GM12892 (cell line): Measurements from ENCODE around the gene SEMA3C.

Source experiments
- DNase-seq: peaks from one replicate; pipeline ENCODE4 v3.0.0; 2011; ENCODE audit not compliant: insufficient read length
- FAIRE-seq: peaks from 2 replicates; lab custom pipeline; 2011; peaks lifted over from hg19 to GRCh38; lab: Jason Lieb, UNC
- POLR2A ChIP-seq: IDR thresholded peaks from 2 replicates; pipeline ENCODE4 v1.6.1; 2011; ENCODE audit warnings: low read depth, low read length, control low read depth
- POLR2AphosphoS5 ChIP-seq: IDR thresholded peaks from 2 replicates; pipeline ENCODE4 v1.6.1; 2011; ENCODE audit warnings: low read depth, low read length, control low read depth
- TAF1 ChIP-seq: IDR thresholded peaks from 2 replicates; pipeline ENCODE4 v1.6.1; 2011; ENCODE audit warnings: low read depth, mild to moderate bottlenecking, control low read depth, low read length, borderline replicate concordance

The SEMA3C gene

GRCh38 chr7:80881351-80881900 is 37.4 kb downstream of the SEMA3C start:
- no peak for DNase-seq
- TF ChIP-seq POLR2A (no peak), TAF1 (no peak), POLR2AphosphoS5 (no peak)
- no peak for FAIRE-seq

- FAIRE-seq (no peak), DNase-seq (no peak)
- no peak for TF ChIP-seq POLR2A
- TF ChIP-seq POLR2AphosphoS5, result no peak
- no peak for TF ChIP-seq TAF1
Measured at GRCh38 chr7:80879849-80880248, 39.0 kb downstream of the SEMA3C start.

DNA sequence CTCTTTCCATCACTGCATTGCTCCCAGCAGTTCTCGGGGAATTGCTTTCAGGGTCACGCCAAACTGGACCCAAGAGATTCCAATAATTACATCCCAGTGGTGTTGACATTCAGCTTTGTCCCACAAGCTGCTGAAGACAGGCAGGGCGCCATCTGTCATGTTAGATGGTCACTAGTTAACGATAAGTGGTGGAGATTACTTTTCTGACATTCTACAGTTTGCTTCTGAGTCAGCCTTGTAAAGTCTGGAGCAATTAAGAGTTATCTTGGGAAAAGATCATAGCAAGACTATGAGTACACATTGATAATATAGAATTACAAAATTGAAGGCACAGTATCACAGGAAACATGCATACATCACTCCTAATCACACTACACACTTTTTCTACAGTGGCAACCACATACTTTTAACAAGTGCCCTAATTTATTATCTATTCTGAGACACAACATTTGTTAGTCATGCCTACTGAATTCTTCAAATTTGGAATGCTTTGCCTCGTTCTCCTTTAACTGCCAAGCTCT is 41.9 kb downstream of the SEMA3C start:
- FAIRE-seq, result no peak
- TF ChIP-seq POLR2A (no peak), POLR2AphosphoS5 (no peak), TAF1 (no peak)
- no peak for DNase-seq

DNA sequence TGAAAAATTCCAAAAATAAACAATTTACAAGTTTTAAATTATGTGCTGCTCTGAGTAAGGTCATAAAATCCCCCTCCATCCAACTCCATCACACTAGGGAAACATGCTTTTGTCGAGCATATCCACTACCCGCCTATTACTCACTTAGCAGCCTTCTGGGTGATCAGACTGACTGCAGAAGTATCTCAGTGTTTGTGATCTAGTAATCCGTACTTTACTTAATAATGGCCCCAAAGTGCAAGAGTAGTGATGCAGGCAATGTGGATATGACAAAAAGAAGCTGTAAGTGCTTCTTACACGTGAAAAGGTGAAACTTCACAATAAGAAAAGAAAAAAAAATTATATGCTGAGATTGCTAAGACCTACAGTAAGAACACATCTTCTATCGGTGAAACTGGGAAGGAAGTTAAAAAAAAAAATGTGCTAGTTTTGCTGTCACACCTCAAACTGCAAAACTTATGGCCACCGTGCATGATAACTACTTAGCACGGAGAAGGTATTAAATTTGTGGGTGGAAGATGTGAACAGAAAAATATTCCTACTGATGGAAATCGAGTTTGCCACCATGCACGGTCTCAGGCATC is 43.2 kb downstream of the SEMA3C start:
- TF ChIP-seq TAF1 (no peak), POLR2AphosphoS5 (no peak), POLR2A (no peak)
- FAIRE-seq, result no peak
- no peak for DNase-seq

- TF ChIP-seq POLR2AphosphoS5 (no peak), POLR2A (no peak), TAF1 (no peak)
- FAIRE-seq (no peak), DNase-seq (no peak)
Measured at GRCh38 chr7:80873140-80873539, 45.7 kb downstream of the SEMA3C start.

DNA sequence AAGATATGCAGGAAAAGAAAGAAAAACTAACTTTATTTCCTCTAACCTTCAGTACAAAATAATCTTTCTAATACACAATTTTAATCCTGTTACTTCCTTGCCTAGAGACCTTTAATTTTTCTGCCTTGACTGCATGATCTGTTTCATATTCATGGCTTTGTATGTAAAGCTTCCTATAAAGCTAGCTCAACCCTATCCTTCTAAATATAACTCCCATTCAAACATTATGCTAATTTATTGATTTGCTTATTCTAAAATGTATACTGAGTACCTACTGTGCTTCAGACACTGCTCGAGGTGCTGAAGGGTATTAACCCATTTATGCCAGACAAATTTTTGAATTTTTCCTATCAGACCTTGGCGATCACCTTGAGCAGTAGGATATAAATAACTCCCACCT is 47.6 kb downstream of the SEMA3C start:
- TF ChIP-seq TAF1 (no peak), POLR2A (no peak), POLR2AphosphoS5 (no peak)
- no peak for FAIRE-seq
- no peak for DNase-seq

DNA sequence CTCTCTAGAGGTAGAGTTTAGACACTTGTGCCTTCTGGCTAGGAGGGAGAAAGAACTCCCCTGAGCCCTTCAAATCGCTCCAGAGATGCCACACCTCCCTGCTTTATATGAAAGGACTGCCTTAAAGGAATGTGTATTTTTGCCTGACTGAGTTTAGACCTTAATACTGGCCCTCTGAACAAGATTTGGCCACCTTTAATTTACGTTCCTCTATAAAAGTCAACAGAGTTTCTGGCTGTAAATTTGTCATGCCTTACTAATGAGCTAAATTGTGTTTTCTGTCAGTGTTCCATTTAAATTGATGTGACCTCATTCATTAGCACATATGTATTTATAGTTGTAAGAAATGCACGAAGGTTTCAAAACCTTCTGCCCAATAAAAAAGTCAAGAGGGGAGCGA is 48.0 kb downstream of the SEMA3C start:
- no peak for FAIRE-seq
- TF ChIP-seq POLR2A (no peak), TAF1 (no peak), POLR2AphosphoS5 (no peak)
- no peak for DNase-seq

DNA sequence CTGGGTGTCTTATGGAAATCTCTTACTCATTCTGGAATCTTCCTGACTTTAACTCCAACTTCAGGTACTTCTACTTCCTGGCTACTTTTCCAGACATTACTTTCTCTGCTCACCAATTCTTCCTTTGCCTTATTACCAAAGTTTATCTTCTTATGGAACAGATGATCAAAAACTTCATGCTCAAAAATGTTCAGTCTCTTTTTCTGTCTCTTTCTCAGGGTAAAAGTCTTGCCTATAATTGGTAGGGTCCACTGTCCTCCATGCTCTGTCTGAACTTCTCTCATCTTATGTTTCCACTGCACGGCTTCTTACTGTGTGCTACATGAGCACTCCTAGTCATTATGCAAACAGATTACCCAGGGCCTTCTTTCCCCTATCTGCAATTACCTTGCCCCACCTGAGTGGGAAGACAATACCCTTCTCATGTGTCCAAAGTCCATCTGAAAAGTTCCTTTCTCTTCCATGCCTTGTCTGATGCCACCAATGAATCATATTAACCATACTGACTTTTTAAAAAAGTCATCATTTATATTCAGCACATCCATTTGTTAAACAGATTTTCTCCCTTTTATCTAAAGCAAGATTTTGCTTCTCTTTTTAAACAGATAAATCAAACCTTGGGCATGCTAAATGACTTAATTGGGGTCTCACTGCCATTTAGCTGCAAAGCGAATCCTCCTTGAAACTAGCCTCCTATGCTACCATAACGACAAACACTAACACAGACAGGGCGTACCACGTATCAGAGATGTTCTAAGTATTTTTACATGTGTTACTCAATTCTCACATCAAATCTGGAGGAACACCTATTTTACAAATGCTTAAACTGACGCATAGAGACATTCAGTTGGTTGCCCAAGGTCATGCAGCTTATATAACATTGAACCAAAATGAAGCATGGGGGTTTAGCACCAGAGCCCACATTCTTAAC is 48.8 kb downstream of the SEMA3C start:
- DNase-seq (no peak), FAIRE-seq (no peak)
- TF ChIP-seq TAF1 (no peak), POLR2AphosphoS5 (no peak), POLR2A (no peak)

- no peak for TF ChIP-seq POLR2AphosphoS5
- TF ChIP-seq TAF1, result no peak
- no peak for TF ChIP-seq POLR2A
- FAIRE-seq, result no peak
- DNase-seq, result no peak
Measured at GRCh38 chr7:80869106-80869784, 49.6 kb downstream of the SEMA3C start.

GRCh38 chr7:80868566-80868965 is 50.3 kb downstream of the SEMA3C start:
- TF ChIP-seq POLR2AphosphoS5, result no peak
- TF ChIP-seq TAF1, result no peak
- TF ChIP-seq POLR2A, result no peak
- FAIRE-seq, result no peak

GRCh38 chr7:80860554-80860953 is 58.3 kb downstream of the SEMA3C start:
- no peak for TF ChIP-seq POLR2AphosphoS5
- no peak for TF ChIP-seq POLR2A
- TF ChIP-seq TAF1, result no peak
- FAIRE-seq, result peak; percentile 42
- DNase-seq, result no peak

More at GRCh38 chr7:80868566-80868965, 50.3 kb downstream of the SEMA3C start:
- no peak for DNase-seq

DNA sequence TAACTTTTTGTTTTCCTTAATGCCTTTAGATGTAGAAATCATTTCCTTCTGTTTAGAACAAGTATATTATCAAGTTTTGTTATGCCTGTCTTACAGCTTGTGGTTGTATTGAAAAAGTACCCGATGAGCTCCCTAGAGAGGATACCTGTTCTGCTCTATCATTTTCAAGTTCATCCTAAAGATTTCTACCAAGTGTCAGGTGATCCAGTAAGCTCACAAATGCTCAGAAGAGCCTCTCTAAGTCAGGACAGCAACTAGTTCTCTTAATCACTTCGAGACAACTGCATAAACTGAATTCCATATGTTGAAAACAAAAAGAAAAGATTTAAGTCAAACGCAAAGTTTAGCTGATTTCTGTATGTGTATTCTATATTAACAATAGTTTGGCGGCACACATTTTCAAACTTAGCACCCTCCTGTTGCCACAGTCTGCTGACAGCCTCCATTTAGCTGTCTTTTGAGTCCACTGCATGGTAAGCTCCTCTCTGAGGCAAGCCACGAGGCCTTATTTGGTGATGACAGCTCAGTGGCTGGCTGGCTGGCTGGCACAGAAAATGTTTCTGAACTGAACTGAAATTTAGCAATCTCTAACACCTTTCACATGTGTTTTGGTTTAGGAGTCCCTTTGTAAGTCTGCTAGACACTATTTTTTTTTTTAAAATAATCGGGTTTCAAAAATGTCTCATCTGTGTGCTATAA is 59.4 kb downstream of the SEMA3C start:
- DNase-seq, result no peak
- TF ChIP-seq POLR2A (no peak), POLR2AphosphoS5 (no peak), TAF1 (no peak)
- no peak for FAIRE-seq
